AG04450 (cell line): ENCODE results near the gene C11orf54. TPM values are rescaled to one million over a fixed set of nuclear protein-coding genes. Genes with fewer than 3 reads are reported as not detected.
"Not testable (repeated sequence)": the region's sequence is repeated elsewhere in the genome, so short reads cannot be mapped to it uniquely, and the experiment has no call there.

Source experiments
- CTCF ChIA-PET: fragments of 300-600, 350-600 bp; formaldehyde crosslinking; extraction: SDS; loops from one replicate; lab custom pipeline; 2022; ENCODE audit warnings: antibody characterized with exemption, inconsistent platforms; lab: Charles Lee
- POLR2A ChIA-PET: fragments of 350-600 bp; formaldehyde crosslinking; extraction: SDS; loops from one replicate; lab custom pipeline; 2021; ENCODE audit warnings: antibody characterized with exemption, inconsistent platforms; lab: Yijun Ruan, JAX
- DNase-seq: peaks from one replicate; pipeline ENCODE4 v3.0.0-alpha.2; 2011; ENCODE audit warnings: low read depth, low spot score
- H3K27ac ChIP-seq: one replicate; pipeline ENCODE4 v1.5.1; 2012; ENCODE audit warnings: low read depth, low read length, control low read depth
- H3K27me3 ChIP-seq: one replicate; pipeline ENCODE4 v1.6.0; 2012; ENCODE audit warnings: low read length; ENCODE audit not compliant: control insufficient read depth, insufficient read depth
- H3K4me3 ChIP-seq: 2 replicates; pipeline ENCODE4 v1.5.1; 2011; ENCODE audit warnings: mild to moderate bottlenecking, low read depth, low read length, control low read depth
- H3K9me3 ChIP-seq: 2 replicates; pipeline ENCODE4 v1.5.1; 2012; ENCODE audit warnings: low read length; ENCODE audit not compliant: control insufficient read depth, insufficient read depth
- polyA plus RNA-seq: library from polyadenylated mRNA; depleted of rRNA; stranded (reverse); fragments of >200 nt; gene quantifications from 2 replicates; pipeline ENCODE4 v1.2.3, GENCODE V29; 2011
- TF ChIP-seq, protein P1 (sequence below): IDR thresholded peaks from 2 replicates; pipeline ENCODE4 v1.5.1; 2011; ENCODE audit warnings: low read depth, low read length, control low read depth, inconsistent platforms

C11orf54 gene
- polyA plus RNA-seq, 1 experiment, result 28.0 TPM

DNA sequence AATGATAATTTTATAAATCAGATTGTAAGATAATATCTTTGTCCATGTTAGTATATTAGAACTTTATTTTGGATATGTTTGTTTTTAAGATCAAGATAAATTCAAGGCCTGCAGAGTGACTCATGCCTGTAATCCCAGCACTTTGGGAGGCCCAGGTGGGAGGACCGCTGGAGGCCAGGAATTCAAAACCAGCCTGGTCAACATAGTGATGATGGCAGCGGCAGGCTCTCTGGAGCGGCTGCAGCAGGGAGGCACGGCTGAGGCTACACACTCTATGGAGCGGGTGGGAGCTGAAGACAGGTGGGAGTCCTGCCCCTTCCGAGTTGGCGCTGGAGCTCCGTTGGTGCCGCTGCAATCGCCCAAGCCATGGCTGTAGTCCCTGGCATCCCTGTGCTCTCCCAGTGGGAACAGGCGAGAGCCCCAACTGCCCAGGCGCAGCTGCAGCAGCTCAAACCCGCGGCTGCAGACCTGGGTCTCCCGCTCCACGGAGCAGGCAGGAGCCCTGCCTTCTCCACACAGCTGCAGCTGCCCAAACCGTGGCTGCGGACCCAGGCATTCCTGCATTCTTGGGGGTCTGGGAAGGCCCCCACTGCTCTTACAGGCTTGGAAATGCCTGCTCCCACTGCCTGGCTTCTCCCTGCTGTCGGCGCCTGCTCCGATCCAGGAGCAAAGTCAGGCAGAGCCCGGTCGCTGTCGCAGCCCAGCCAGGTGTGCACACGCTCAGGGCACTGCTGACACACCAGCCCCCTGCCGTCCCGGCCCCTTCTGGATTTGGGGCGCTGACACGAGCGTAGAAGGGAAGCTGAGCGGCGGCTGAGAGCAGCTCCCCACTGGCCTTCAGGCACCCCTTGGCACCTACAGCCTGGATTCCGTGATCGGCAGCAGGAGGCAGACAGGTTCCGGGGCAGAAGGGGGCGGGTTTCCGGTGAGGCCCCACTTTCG lies 16.7 kb downstream of the C11orf54 start:
- Histone ChIP-seq H3K4me3 (no peak overlapping the region), H3K9me3 (peaks cover 7% of the 10 kb centered on the region; the same call in 1 of the 2 replicates), H3K27ac (no peak overlapping the region), H3K27me3 (no peaks in the 10 kb centered on the region)
- ChIA-PET POLR2A (no interaction called here), CTCF (no interaction called here)
- no peak for DNase-seq
- TF ChIP-seq, protein P1, sequence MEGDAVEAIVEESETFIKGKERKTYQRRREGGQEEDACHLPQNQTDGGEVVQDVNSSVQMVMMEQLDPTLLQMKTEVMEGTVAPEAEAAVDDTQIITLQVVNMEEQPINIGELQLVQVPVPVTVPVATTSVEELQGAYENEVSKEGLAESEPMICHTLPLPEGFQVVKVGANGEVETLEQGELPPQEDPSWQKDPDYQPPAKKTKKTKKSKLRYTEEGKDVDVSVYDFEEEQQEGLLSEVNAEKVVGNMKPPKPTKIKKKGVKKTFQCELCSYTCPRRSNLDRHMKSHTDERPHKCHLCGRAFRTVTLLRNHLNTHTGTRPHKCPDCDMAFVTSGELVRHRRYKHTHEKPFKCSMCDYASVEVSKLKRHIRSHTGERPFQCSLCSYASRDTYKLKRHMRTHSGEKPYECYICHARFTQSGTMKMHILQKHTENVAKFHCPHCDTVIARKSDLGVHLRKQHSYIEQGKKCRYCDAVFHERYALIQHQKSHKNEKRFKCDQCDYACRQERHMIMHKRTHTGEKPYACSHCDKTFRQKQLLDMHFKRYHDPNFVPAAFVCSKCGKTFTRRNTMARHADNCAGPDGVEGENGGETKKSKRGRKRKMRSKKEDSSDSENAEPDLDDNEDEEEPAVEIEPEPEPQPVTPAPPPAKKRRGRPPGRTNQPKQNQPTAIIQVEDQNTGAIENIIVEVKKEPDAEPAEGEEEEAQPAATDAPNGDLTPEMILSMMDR, result no peak

DNA sequence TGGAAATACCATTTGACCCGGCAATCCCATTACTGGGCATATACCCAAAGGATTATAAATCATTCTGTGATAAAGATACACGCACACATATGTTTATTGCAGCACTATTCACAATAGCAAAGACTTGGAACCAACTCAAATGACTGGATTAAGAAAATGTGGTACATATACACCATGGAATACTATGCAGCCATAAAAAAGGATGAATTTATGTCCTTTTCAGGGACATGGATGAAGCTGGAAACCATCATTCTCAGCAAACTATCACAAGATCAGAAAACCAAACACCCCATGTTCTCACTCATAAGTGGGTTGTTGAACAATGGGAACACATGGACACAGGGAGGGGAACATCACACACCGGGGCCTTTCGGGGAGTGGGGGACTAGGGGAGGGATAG lies 17.7 kb downstream of the C11orf54 start:
- POLR2A ChIA-PET, H3K4me3 ChIP-seq, CTCF ChIA-PET, H3K27ac ChIP-seq, DNase-seq, H3K27me3 ChIP-seq, H3K9me3 ChIP-seq: not testable (repeated sequence)

DNA sequence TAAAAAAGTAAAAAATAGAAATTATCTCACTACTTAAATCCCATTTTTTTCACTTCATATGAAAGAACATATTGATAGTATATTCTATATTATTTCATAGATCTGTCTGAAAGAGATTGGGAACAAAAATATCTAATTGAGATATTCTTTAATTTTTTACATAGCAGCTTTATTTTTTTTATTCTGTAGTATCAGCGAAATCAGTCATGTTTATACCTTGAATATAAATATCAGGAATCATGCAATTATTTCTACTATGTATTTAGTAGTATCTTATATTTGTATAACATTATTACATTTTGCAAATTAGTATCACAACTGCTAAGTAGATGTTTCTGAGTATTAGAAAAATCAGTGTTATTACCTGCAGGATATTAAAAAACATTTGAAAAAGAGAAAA lies 20.4 kb downstream of the C11orf54 start:
- H3K27me3 ChIP-seq, result no peaks in the 10 kb centered on the region
- ChIA-PET POLR2A (no interaction called here), CTCF (interaction anchor here (2.6 kb wide), 1 partner anchor 22 kb away, joined by 8 read pairs; the partner anchor contains the start of gene MED17)
- no peak overlapping the region for H3K4me3 ChIP-seq
- no peak for DNase-seq
- TF ChIP-seq, protein P1, result no peak
- H3K9me3 ChIP-seq, result peaks cover 7% of the 10 kb centered on the region; the same call in 1 of the 2 replicates
- no peak overlapping the region for H3K27ac ChIP-seq

DNA sequence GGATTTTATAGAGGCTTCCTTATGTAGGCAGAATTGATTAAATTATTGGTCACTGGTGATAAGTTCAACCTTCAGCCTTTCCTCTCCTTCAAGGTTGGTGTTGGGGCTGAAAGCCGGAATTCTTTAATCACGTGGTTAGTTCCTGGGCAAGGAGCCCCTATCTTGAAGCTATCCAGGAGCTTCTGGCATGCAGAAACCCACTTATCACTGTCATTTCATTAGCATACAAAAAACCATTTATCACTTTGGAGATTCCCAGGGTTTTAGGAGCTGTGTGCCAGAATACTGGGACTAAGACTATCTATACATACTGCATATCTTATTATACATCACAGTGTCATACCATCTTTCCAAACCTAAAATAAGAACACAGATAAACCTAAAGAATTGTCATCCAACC lies 24.1 kb downstream of the C11orf54 start:
- no peak overlapping the region for H3K27ac ChIP-seq
- no peaks in the 10 kb centered on the region for H3K27me3 ChIP-seq
- POLR2A ChIA-PET, result no interaction called here
- no peak for DNase-seq
- CTCF ChIA-PET, result no interaction called here
- no peak overlapping the region for H3K4me3 ChIP-seq
- peaks cover 4% of the 10 kb centered on the region; the same call in 1 of the 2 replicates for H3K9me3 ChIP-seq
- TF ChIP-seq, protein P1, result no peak

DNA sequence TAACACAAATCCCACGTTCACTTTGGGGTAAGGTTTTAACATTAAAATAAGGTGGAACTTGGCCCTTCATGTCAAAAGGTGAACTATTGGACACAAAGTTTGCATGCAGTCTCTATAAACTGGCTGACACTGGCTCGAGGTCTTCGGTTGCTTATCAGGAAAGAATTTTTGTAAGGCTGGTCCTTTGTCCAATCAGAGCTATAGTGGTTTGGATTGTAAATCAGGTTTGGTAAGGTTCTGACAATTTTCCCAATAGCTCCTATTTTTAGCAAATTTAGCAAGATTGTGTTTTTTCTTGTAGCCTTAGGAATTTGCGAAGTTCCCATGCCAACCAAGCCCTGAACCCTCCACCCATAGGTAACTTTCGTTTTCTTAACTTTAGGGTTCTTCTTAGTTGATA lies 25.0 kb downstream of the C11orf54 start:
- TF ChIP-seq, protein P1, result no peak
- POLR2A ChIA-PET, result no interaction called here
- Histone ChIP-seq H3K9me3 (peaks cover 4% of the 10 kb centered on the region; the same call in 1 of the 2 replicates), H3K27me3 (no peaks in the 10 kb centered on the region), H3K4me3 (no peak overlapping the region), H3K27ac (no peak overlapping the region)
- no peak for DNase-seq
- CTCF ChIA-PET, result no interaction called here
